H1 (cell line): Measurements from ENCODE around the gene MXD4. TPM values are rescaled to one million over a fixed set of nuclear protein-coding genes. Genes with fewer than 3 reads are reported as not detected.

Experiments
- CTCF ChIA-PET: fragments of 300-600 bp; sonication (Branson Sonifier 250); formaldehyde crosslinking; loops from one replicate; lab custom pipeline; 2021; ENCODE audit not compliant: partially characterized antibody; lab: Charles Lee
- POLR2A ChIA-PET: fragments of 300-600 bp; sonication (Branson Sonifier 250); formaldehyde crosslinking; loops from one replicate; lab custom pipeline; 2021; ENCODE audit warnings: inconsistent platforms; ENCODE audit not compliant: partially characterized antibody; lab: Charles Lee
- DNase-seq, 2 experiments: peaks; one replicate each; pipeline versions ENCODE4 v3.0.0 to v3.0.0-alpha.2; 2010 to 2022; ENCODE audit warnings: low spot score in 2 of 2, low read depth in 1 of 2, mixed read lengths in 1 of 2
- FAIRE-seq: peaks from 2 replicates; lab custom pipeline; 2011; peaks lifted over from hg19 to GRCh38; lab: Jason Lieb, UNC
- H2AFZ ChIP-seq: 2 replicates; pipeline ENCODE4 v1.8.1; 2012; ENCODE audit warnings: low read length, inconsistent platforms
- H2AK5ac ChIP-seq: 2 replicates; pipeline ENCODE4 v1.6.1; 2013; ENCODE audit warnings: low read depth, low read length
- H2BK120ac ChIP-seq: replicated peaks from 2 replicates; pipeline ENCODE3; 2013; ENCODE audit warnings: low read depth, low read length, inconsistent platforms
- H2BK12ac ChIP-seq: 2 replicates; pipeline ENCODE4 v1.6.1; 2013; ENCODE audit warnings: low read depth, low read length
- H2BK15ac ChIP-seq: 2 replicates; pipeline ENCODE4 v1.6.1; 2013; ENCODE audit warnings: low read length
- H2BK20ac ChIP-seq: 2 replicates; pipeline ENCODE4 v1.6.1; 2013; ENCODE audit warnings: low read length
- H2BK5ac ChIP-seq: 2 replicates; pipeline ENCODE4 v1.6.1; 2013; ENCODE audit warnings: low read depth, low read length
- H3K14ac ChIP-seq: 2 replicates; pipeline ENCODE4 v1.6.1; 2013; ENCODE audit warnings: inconsistent platforms; ENCODE audit not compliant: insufficient read length
- H3K18ac ChIP-seq: 2 replicates; pipeline ENCODE4 v1.6.1; 2013; ENCODE audit warnings: low read length; ENCODE audit errors: extremely low read depth
- H3K23ac ChIP-seq: 2 replicates; pipeline ENCODE4 v1.6.1; 2013; ENCODE audit warnings: inconsistent platforms; ENCODE audit not compliant: insufficient read length
- H3K23me2 ChIP-seq: 2 replicates; pipeline ENCODE4 v1.6.1; 2013; ENCODE audit warnings: low read depth, low read length
- H3K27ac ChIP-seq: 2 replicates; pipeline ENCODE4 v1.6.1; 2011; ENCODE audit warnings: low read depth, low read length, inconsistent platforms
- H3K27me3 ChIP-seq, 4 experiments: replicated peaks in 1 of 4; 1 replicate in 1 of 4; 2 replicates in 3 of 4; pipeline versions ENCODE4 v1.6.1 to v1.8.1; 2011 to 2013; ENCODE audit warnings: low read length in 3 of 4, mild to moderate bottlenecking in 3 of 4, inconsistent platforms in 2 of 4, mixed read lengths in 2 of 4, moderate library complexity in 1 of 4; ENCODE audit not compliant: control insufficient read depth in 3 of 4, insufficient read depth in 3 of 4; ENCODE audit errors: extremely low read depth in 1 of 4
- H3K36me3 ChIP-seq, 4 experiments: 2 replicates each; pipeline versions ENCODE4 v1.6.1 to v1.8.1; 2011 to 2013; ENCODE audit warnings: mild to moderate bottlenecking in 4 of 4, low read length in 3 of 4, moderate library complexity in 2 of 4, control low read depth in 1 of 4, inconsistent platforms in 1 of 4; ENCODE audit not compliant: insufficient read depth in 4 of 4, control insufficient read depth in 2 of 4
- H3K4ac ChIP-seq: replicated peaks from 2 replicates; pipeline ENCODE3; 2013; ENCODE audit warnings: low read length, low read depth, mixed read lengths, inconsistent platforms; ENCODE audit not compliant: insufficient read length
- H3K4me1 ChIP-seq, 4 experiments: replicated peaks in 1 of 4; 1 replicate in 1 of 4; 2 replicates in 3 of 4; pipeline versions ENCODE4 v1.6.1 to v1.8.1; 2011 to 2013; ENCODE audit warnings: low read length in 3 of 4, inconsistent platforms in 2 of 4, mixed read lengths in 1 of 4; ENCODE audit not compliant: insufficient read depth in 4 of 4, control insufficient read depth in 3 of 4
- H3K4me2 ChIP-seq, 2 experiments: 2 replicates each; pipeline versions ENCODE4 v1.6.1 to v1.8.1; 2011 to 2013; ENCODE audit warnings: low read depth in 2 of 2, low read length in 2 of 2, control low read depth in 1 of 2, inconsistent platforms in 1 of 2, mild to moderate bottlenecking in 1 of 2; ENCODE audit not compliant: insufficient read depth in 1 of 2
- H3K4me3 ChIP-seq, 4 experiments: fragments of 200-600, 300-600 bp in 1 of 4; sonication (generic), shearing (Covaris generic), sonication (Bioruptor Twin) in 1 of 4; 2 replicates each; pipeline versions ENCODE4 v1.5.1 to v1.8.1; 2011 to 2016; ENCODE audit warnings: low read length in 4 of 4, low read depth in 3 of 4, control low read depth in 2 of 4, inconsistent platforms in 2 of 4, mild to moderate bottlenecking in 2 of 4, mixed read lengths in 1 of 4, moderate library complexity in 1 of 4; ENCODE audit not compliant: insufficient read depth in 2 of 4; ENCODE audit errors: extremely low read depth in 1 of 4
- H3K56ac ChIP-seq: replicated peaks from 2 replicates; pipeline ENCODE3; 2013; ENCODE audit warnings: low read depth, mild to moderate bottlenecking, mixed read lengths, low read length, inconsistent platforms; ENCODE audit not compliant: insufficient read length
- H3K79me1 ChIP-seq: 2 replicates; pipeline ENCODE4 v1.6.1; 2013; ENCODE audit warnings: low read depth, low read length, control low read depth
- H3K79me2 ChIP-seq, 2 experiments: 2 replicates each; pipeline versions ENCODE4 v1.6.1 to v1.8.1; 2012 to 2013; ENCODE audit warnings: low read length in 2 of 2, mild to moderate bottlenecking in 2 of 2, inconsistent platforms in 1 of 2; ENCODE audit not compliant: insufficient read depth in 2 of 2, control insufficient read depth in 1 of 2
- H3K9ac ChIP-seq, 4 experiments: replicated peaks in 1 of 4; 1 replicate in 1 of 4; 2 replicates in 3 of 4; pipeline versions ENCODE4 v1.6.1 to v1.8.1; 2011 to 2013; ENCODE audit warnings: low read depth in 3 of 4, low read length in 3 of 4, control low read depth in 2 of 4, mild to moderate bottlenecking in 2 of 4, moderate library complexity in 2 of 4, inconsistent platforms in 1 of 4; ENCODE audit errors: extremely low read depth in 1 of 4
- H3K9me3 ChIP-seq, 2 experiments: 2 replicates each; pipeline versions ENCODE4 v1.6.1 to v1.8.1; 2012 to 2013; ENCODE audit warnings: mild to moderate bottlenecking in 2 of 2, moderate library complexity in 2 of 2, control low read depth in 1 of 2, inconsistent platforms in 1 of 2, low read depth in 1 of 2, low read length in 1 of 2, mixed read lengths in 1 of 2; ENCODE audit not compliant: insufficient read depth in 2 of 2
- H4K20me1 ChIP-seq, 2 experiments: replicated peaks in 1 of 2; 2 replicates each; pipeline versions ENCODE3 to v1.8.1; 2011 to 2013; ENCODE audit warnings: inconsistent platforms in 2 of 2, low read length in 2 of 2, mild to moderate bottlenecking in 1 of 2; ENCODE audit not compliant: insufficient read depth in 2 of 2, control insufficient read depth in 1 of 2
- H4K5ac ChIP-seq: 2 replicates; pipeline ENCODE4 v1.6.1; 2013; ENCODE audit warnings: low read length, low read depth, mixed read lengths, inconsistent platforms; ENCODE audit not compliant: insufficient read length
- H4K8ac ChIP-seq: 2 replicates; pipeline ENCODE4 v1.8.0; 2013; ENCODE audit warnings: mild to moderate bottlenecking, moderate library complexity, low read length, inconsistent platforms; ENCODE audit not compliant: insufficient read depth; ENCODE audit errors: extremely low read depth
- H4K91ac ChIP-seq: replicated peaks from 2 replicates; pipeline ENCODE3; 2013; ENCODE audit warnings: low read length, mixed read lengths, inconsistent platforms; ENCODE audit not compliant: insufficient read length
- BACH1 ChIP-seq: IDR thresholded peaks from 2 replicates; pipeline ENCODE4 v1.6.1; 2012; ENCODE audit warnings: low read length, improper control_type of control experiment
- CEBPB ChIP-seq: IDR thresholded peaks from 2 replicates; pipeline ENCODE4 v1.6.1; 2012; ENCODE audit warnings: low read depth, low read length
- CTBP2 ChIP-seq: IDR thresholded peaks from 2 replicates; pipeline ENCODE4 v1.7.0; 2011; ENCODE audit warnings: borderline replicate concordance, mild to moderate bottlenecking, moderate library complexity, mixed read lengths, low read length; ENCODE audit not compliant: insufficient read depth, insufficient read length
- KDM1A ChIP-seq: fragments of 200-600, 300-600 bp; sonication (generic); IDR thresholded peaks from 2 replicates; pipeline ENCODE4 v1.7.1; 2016; ENCODE audit warnings: mild to moderate bottlenecking, low read length, borderline replicate concordance
- PHF8 ChIP-seq: fragments of 200-600 bp; sonication (generic); conservative IDR thresholded peaks from 2 replicates; pipeline ENCODE4 v1.7.1; 2012; ENCODE audit warnings: low read depth, mild to moderate bottlenecking, inconsistent platforms, low read length, moderate library complexity
- POU5F1 ChIP-seq: IDR thresholded peaks from 2 replicates; pipeline ENCODE4 v1.6.1; 2011; ENCODE audit warnings: low read depth, mild to moderate bottlenecking, low read length, moderate library complexity
- RBBP5 ChIP-seq: IDR thresholded peaks from 2 replicates; pipeline ENCODE4 v1.7.1; 2012; ENCODE audit warnings: low read depth, mild to moderate bottlenecking, inconsistent platforms, low read length, moderate library complexity, borderline replicate concordance
- RFX5 ChIP-seq: IDR thresholded peaks from 2 replicates; pipeline ENCODE4 v1.6.1; 2011; ENCODE audit warnings: low read depth, low read length, improper control_type of control experiment, borderline replicate concordance
- RXRA ChIP-seq: IDR thresholded peaks from 2 replicates; pipeline ENCODE4 v1.6.1; 2011; ENCODE audit warnings: low read depth, mild to moderate bottlenecking, low read length, moderate library complexity; ENCODE audit not compliant: insufficient read depth
- WGBS, 2 experiments: shearing (Covaris generic) in 1 of 2; methylation state at CpG; one replicate each; pipeline versions ENCODE4 v1.1.6 to v1.1.7; 2013 to 2015; ENCODE audit warnings: low lambda C conversion rate in 2 of 2, mixed read lengths in 2 of 2, inconsistent platforms in 1 of 2, low coverage in 1 of 2, missing lambda C conversion rate in 1 of 2; ENCODE audit not compliant: insufficient replicate concordance in 2 of 2, insufficient coverage in 1 of 2, insufficient read length in 1 of 2; ENCODE audit errors: extremely low coverage in 1 of 2, missing lambda C conversion rate in 1 of 2; 5-methylcytosine and 5-hydroxymethylcytosine counted together
- polyA plus RNA-seq, 7 experiments: library from polyadenylated mRNA; depleted of rRNA in 3 of 7; stranded (reverse) in 5 of 7; unstranded in 2 of 7; fragments of >200 nt in 5 of 7; fragments of 200-250 nt in 2 of 7; gene quantifications; 1 replicate in 5 of 7; 2 replicates in 1 of 7; 4 replicates in 1 of 7; pipeline versions ENCODE4 v1.2.1 to v1.2.3, GENCODE V29; 2011 to 2013; ENCODE audit warnings: missing spikeins in 2 of 7, mixed read lengths in 2 of 7
- total RNA-seq: library from RNA; stranded (reverse); fragmentation: NEBNext Ultra II Directional; extraction: Animal tissue kit (Norgen Biotek cat#: 25700); gene quantifications from 2 replicates; pipeline ENCODE4 v1.2.1, GENCODE V29; 2021
- TF ChIP-seq, protein P1 (sequence below): IDR thresholded peaks from 2 replicates; pipeline ENCODE4 v1.6.1; 2012; ENCODE audit warnings: inconsistent platforms
- TF ChIP-seq, protein P2 (sequence below): IDR thresholded peaks from 2 replicates; pipeline ENCODE4 v1.6.1; 2012; ENCODE audit warnings: low read length, inconsistent platforms

The MXD4 gene
- total and polyA plus RNA-seq, 2 of the 8 experiments (the other 6 are each of a cell fraction or from before 2014, with no cell fraction given): 18.0 to 20.8 TPM

DNA sequence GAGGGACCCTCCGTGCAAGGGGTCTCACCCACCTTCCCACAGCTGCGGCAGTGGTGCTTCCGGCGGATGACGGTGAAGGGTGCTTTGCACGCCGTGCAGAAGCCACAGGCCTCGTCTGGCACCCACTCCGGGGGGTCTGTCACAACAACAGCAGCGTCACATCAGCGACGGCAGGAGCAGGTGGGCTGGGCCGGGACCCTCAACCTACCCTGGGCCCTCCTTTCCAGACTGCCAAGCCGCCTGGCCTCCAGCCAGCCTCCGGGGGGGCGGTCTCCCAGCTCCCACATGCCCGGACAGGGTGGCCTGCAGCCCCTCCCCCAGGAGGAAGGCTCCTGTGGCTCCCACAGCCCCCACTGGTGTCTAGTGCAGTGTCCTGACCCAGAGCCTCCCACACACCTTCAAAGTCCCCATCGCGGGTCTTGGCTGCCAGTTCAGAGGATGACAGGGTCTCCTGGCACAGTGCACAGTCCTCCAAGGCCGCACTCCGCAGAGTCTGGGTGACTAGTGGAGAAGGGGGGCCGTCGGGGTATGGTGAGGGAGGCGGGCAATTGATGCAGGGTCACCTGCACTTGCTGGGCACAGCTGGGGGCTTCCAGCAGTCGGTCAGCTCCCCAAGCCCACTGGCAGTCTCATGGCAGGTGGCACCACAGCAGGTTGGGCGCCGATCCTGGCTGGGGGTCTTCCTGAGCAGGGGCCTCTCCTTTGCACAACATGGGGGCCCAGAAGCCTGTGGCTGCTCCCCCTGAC is 9.5 kb upstream of the MXD4 start:
- no peak overlapping the region for H3K4ac ChIP-seq
- H3K79me2 ChIP-seq: no peaks in the 10 kb centered on the region
- no peaks in the 10 kb centered on the region for H3K36me3 ChIP-seq
- ChIA-PET CTCF (interaction anchor here (1.5 kb wide), 1 partner anchor 21 kb away, joined by 4 read pairs; no protein-coding TSS in a partner anchor), POLR2A (no interaction called here)
- no peak overlapping the region for H3K23ac ChIP-seq
- H3K9me3 ChIP-seq: no peaks in the 10 kb centered on the region
- no peak overlapping the region for H2BK5ac ChIP-seq
- H3K14ac ChIP-seq: no peak overlapping the region
- WGBS, 2 experiments: 91% methylated on average over 23 of the region's 27 CpGs; no CpG with 5 or more reads in 1 of the 2 experiments
- H4K8ac ChIP-seq: no peak overlapping the region
- no peak overlapping the region for H4K91ac ChIP-seq
- no peak overlapping the region for H2BK12ac ChIP-seq
- FAIRE-seq (no peak), DNase-seq (no peak)
- no peak overlapping the region for H3K4me3 ChIP-seq
- no peak overlapping the region for H2AK5ac ChIP-seq
- no peaks in the 10 kb centered on the region for H3K27me3 ChIP-seq
- H2BK120ac ChIP-seq: no peak overlapping the region
- no peaks in the 10 kb centered on the region for H3K23me2 ChIP-seq
- H3K4me1 ChIP-seq: peaks cover 0 to 10% (median 7%) of the 10 kb centered on the region in 4 experiments; a peak in 5 of 7 replicates
- no peak overlapping the region for H3K27ac ChIP-seq
- no peak overlapping the region for H2BK15ac ChIP-seq
- H2BK20ac ChIP-seq: no peak overlapping the region
- H4K20me1 ChIP-seq: peaks cover 0 to 1% of the 10 kb centered on the region in 2 experiments
- H3K18ac ChIP-seq: no peak overlapping the region
- H2AFZ ChIP-seq: no peak overlapping the region
- H4K5ac ChIP-seq: no peak overlapping the region
- no peak overlapping the region for H3K56ac ChIP-seq
- H3K79me1 ChIP-seq: no peaks in the 10 kb centered on the region
- no peak overlapping the region for H3K4me2 ChIP-seq
- no peak overlapping the region for H3K9ac ChIP-seq
- no peak for TF ChIP-seq PHF8
- TF ChIP-seq CEBPB: no peak
- no peak for TF ChIP-seq CTBP2
- no peak for TF ChIP-seq RBBP5
- TF ChIP-seq BACH1: no peak
- TF ChIP-seq, protein P1, sequence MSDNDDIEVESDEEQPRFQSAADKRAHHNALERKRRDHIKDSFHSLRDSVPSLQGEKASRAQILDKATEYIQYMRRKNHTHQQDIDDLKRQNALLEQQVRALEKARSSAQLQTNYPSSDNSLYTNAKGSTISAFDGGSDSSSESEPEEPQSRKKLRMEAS: no peak
- no peak for TF ChIP-seq POU5F1
- no peak for TF ChIP-seq RXRA
- TF ChIP-seq, protein P2, sequence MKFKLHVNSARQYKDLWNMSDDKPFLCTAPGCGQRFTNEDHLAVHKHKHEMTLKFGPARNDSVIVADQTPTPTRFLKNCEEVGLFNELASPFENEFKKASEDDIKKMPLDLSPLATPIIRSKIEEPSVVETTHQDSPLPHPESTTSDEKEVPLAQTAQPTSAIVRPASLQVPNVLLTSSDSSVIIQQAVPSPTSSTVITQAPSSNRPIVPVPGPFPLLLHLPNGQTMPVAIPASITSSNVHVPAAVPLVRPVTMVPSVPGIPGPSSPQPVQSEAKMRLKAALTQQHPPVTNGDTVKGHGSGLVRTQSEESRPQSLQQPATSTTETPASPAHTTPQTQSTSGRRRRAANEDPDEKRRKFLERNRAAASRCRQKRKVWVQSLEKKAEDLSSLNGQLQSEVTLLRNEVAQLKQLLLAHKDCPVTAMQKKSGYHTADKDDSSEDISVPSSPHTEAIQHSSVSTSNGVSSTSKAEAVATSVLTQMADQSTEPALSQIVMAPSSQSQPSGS: no peak
- TF ChIP-seq RFX5: no peak
- no peak for TF ChIP-seq KDM1A
